Measurements from ENCODE around the gene KLK3. TPM values are rescaled to one million over a fixed set of nuclear protein-coding genes. Genes with fewer than 3 reads are reported as not detected.

KLK3 gene
- total and polyA plus RNA-seq, 8 donors = not detected

- TF ChIP-seq CTCF (IDR thresholded peaks at IDR 0.05) = no peak
- Histone ChIP-seq H3K27ac (no peak overlapping the region), H3K4me1 (no peaks in the 10 kb centered on the region), H3K4me3 (no peak overlapping the region), H3K27me3 (peaks cover 0 to 80% of the 10 kb centered on the region in 2 donors), H3K9me3 (no peaks in the 10 kb centered on the region), H3K36me3 (no peaks in the 10 kb centered on the region)
- intact Hi-C loops (cut with DNase I) = no loop called here
- ATAC-seq = no peak
- DNase-seq = no peak
Observed at GRCh38 chr19:50880241-50880640, 25.5 kb downstream of the KLK3 start.

- H3K27ac ChIP-seq = no peak overlapping the region
- no peaks in the 10 kb centered on the region for H3K9me3 ChIP-seq
- DNase-seq (no peak), ATAC-seq (no peak)
- no peak for TF ChIP-seq CTCF (IDR thresholded peaks at IDR 0.05)
- no peak overlapping the region for H3K4me3 ChIP-seq
- peaks cover 0 to 71% of the 10 kb centered on the region in 2 donors for H3K27me3 ChIP-seq
- intact Hi-C loops (cut with DNase I) = no loop called here
- no peaks in the 10 kb centered on the region for H3K36me3 ChIP-seq
- no peaks in the 10 kb centered on the region for H3K4me1 ChIP-seq
Observed at GRCh38 chr19:50882188-50882587, 27.5 kb downstream of the KLK3 start.

- Histone ChIP-seq H3K36me3 (no peaks in the 10 kb centered on the region), H3K9me3 (no peaks in the 10 kb centered on the region), H3K4me3 (no peak overlapping the region), H3K4me1 (no peaks in the 10 kb centered on the region), H3K27me3 (peaks cover 0 to 47% of the 10 kb centered on the region in 2 donors), H3K27ac (no peak overlapping the region)
- DNase-seq = no peak
- no peak for ATAC-seq
- TF ChIP-seq CTCF (IDR thresholded peaks at IDR 0.05) = no peak
- intact Hi-C loops (cut with DNase I) = no loop called here
Observed at GRCh38 chr19:50889638-50890037, 34.9 kb downstream of the KLK3 start.

- Histone ChIP-seq H3K27me3 (peaks cover 0 to 44% of the 10 kb centered on the region in 2 donors), H3K27ac (no peak overlapping the region), H3K4me3 (no peak overlapping the region), H3K9me3 (no peaks in the 10 kb centered on the region), H3K36me3 (no peaks in the 10 kb centered on the region), H3K4me1 (no peaks in the 10 kb centered on the region)
- DNase-seq (no peak), ATAC-seq (no peak)
- intact Hi-C loops (cut with DNase I) = no loop called here
- no peak for TF ChIP-seq CTCF (IDR thresholded peaks at IDR 0.05)
Observed at GRCh38 chr19:50890422-50891252, 35.9 kb downstream of the KLK3 start.

- ATAC-seq (no peak), DNase-seq (no peak)
- no peaks in the 10 kb centered on the region for H3K9me3 ChIP-seq
- TF ChIP-seq CTCF (IDR thresholded peaks at IDR 0.05) = no peak
- no peak overlapping the region for H3K27ac ChIP-seq
- peaks cover 0 to 44% of the 10 kb centered on the region in 2 donors for H3K27me3 ChIP-seq
- no peak overlapping the region for H3K4me3 ChIP-seq
- intact Hi-C loops (cut with DNase I) = no loop called here
- H3K36me3 ChIP-seq = no peaks in the 10 kb centered on the region
- H3K4me1 ChIP-seq = no peaks in the 10 kb centered on the region
Observed at GRCh38 chr19:50891253-50891625, 36.5 kb downstream of the KLK3 start.
